ENCODE data around the gene TMEM33.

TMEM33 gene

GRCh38 chr4:41994461-41994985 is 59.3 kb downstream of the TMEM33 start:
- no peak for DNase-seq (ENCODE audit: low read depth in 2 of 2)

GRCh38 chr4:41998019-41998418 is 62.8 kb downstream of the TMEM33 start:
- DNase-seq (ENCODE audit: low read depth in 2 of 2) = no peak

- DNase-seq (ENCODE audit: low read depth in 2 of 2) = no peak
These were observed 64.1 kb downstream of the TMEM33 start for GRCh38 chr4:41999321-41999720.

DNA sequence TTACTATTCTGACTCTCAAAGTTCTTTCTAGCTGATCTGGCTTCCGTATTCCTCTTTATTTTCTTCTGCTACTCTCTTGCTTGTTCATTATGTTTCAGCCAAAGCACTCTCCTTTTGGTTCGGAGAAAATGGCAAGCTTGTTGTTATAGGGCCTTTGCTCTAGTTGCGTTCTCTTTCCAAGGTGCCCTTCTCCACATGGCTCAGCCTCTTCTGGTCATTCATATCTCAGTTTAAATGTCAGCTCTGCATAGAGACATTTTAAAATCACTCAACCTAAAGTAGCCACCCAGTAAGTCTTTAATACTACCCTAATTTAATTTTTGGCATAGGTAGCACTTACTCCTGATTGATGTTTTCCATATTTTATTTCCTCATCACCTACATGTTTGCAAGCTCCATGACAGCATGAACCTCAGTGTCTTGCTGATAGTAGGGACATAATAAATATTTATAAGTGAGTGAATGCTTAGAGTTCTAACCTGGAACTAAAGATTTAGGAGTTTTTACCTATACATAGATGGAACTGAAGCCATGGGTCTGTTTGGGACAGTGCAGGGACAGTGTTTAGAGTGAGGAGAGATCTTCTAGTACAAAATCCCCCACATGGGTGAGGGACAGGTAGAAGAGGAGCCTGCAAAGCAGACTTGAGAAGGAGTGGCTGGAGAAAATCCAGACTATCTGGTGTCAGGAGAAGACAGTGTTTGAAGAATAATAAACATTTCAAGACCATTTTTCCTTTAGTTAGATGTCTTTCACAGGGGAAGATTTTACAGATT is 73.0 kb downstream of the TMEM33 start:
- DNase-seq (ENCODE audit: low read depth in 2 of 2) = no peak
